NCI-H1930 (cell line): Measurements from ENCODE around the gene ZFYVE19.

Source experiments
- DNase-seq, 2 experiments: peaks; one replicate each; lab custom pipeline; 2025; lab: John Stamatoyannopoulos, UW

The ZFYVE19 gene, protein sequence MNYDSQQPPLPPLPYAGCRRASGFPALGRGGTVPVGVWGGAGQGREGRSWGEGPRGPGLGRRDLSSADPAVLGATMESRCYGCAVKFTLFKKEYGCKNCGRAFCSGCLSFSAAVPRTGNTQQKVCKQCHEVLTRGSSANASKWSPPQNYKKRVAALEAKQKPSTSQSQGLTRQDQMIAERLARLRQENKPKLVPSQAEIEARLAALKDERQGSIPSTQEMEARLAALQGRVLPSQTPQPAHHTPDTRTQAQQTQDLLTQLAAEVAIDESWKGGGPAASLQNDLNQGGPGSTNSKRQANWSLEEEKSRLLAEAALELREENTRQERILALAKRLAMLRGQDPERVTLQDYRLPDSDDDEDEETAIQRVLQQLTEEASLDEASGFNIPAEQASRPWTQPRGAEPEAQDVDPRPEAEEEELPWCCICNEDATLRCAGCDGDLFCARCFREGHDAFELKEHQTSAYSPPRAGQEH

DNA sequence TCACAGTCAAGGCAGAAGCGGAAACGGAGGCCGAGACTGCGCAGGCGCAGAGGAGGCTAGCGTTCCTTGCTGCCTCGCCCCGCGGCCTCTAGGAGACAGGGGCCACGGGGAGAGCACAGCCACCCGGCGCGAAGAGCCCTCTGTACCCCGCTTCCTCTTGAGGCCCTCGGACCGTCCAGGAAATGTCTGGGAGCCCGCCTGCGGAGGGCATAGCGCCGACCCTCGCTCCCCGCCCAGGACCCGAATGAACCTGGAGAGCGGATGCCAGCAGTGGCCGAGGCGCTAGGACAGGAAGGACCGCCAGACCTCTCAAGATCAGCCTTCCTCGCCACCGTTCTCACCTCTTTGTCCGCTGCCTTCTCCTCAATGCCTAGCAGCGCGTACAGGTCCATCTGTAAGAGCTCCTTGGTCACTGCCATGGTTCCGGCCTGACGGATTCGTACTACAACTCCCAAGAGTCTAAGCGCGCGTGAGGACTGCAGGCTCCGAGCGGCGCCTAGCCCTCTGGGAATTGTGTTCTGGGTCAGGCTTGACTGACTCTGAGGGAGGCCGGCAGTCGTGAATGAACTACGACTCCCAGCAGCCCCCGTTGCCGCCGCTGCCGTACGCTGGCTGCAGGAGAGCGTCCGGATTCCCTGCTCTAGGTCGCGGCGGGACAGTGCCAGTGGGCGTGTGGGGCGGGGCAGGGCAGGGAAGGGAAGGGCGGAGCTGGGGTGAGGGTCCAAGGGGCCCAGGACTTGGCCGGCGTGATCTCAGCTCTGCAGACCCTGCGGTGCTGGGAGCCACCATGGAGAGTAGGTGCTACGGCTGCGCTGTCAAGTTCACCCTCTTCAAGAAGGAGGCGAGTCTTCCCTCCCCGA, at the start of gene ZFYVE19, which contains the start of gene DNAJC17:
ZFYVE19 (plus strand) TSS at position 62 of the 860 bp plus-strand sequence; CDS start at position 563, 501 bp downstream.
DNAJC17 (minus strand) TSS at position 446 of the 860 bp plus-strand sequence; CDS start at position 419, 27 bp downstream.
- DNase-seq, result peak; percentile 93 to 95

DNA sequence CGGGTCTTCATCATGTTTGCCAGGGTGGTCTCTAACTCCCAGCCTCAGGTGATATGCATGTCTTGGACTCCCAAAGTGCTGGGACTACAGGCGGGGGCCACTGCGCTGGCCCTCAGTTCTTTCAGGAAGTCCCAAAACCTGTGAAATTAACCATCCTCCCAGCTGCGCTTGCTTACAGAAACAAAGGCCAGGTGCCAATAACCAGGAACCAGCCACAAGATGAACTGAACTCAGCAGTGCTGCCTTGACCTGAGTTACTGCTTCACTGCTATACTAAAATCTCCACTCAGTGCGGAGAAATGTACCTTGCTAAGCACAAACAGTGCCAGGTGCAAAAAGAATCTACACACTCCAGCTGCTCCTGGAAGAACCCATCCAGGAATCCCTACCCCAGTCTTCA, 46.9 kb upstream of the ZFYVE19 start:
- DNase-seq, result no peak

DNA sequence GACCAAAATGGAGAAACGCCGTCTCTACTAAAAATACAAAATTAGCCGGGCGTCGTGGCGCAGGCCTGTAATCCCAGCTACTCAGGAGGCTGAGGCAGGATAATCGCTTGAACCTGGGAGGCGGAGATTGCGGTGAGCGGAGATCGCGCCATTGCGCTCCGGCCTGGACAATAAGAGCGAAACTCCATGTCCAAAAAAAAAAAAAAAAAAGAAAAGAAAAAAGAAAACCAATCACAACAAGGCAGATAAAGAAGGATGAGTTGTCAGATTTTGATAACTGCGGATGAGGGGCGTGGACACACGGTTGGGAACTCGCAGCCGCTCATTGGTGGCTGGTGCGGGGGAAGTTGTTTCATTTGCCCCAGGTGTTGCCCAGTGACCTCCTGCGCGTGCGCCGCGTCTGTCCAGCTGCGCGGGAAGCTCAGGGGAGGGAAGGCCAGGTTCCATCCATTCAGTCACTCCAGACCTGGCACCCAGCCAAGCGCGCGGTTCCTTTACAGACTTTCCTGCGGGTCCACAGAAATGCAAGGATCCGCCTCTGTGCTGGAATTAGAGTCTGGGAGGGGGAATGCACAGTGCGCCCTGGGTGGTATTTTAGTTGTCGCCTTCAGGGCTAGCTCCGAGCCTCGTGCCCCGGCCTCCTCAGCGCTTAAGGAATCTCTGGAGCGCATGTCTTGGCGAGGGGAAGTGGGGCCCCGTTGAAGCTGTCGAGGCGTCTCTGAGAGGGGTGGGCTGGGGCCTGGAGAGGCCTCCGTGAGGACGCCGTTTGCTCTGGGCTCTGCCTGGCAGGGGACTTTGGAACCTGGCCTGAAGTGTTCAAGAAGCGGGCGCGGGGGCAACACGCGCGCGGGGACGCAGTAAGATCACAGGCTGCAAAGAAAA, 43.7 kb upstream of the ZFYVE19 start:
- peak; percentile 49 to 51 for DNase-seq

DNA sequence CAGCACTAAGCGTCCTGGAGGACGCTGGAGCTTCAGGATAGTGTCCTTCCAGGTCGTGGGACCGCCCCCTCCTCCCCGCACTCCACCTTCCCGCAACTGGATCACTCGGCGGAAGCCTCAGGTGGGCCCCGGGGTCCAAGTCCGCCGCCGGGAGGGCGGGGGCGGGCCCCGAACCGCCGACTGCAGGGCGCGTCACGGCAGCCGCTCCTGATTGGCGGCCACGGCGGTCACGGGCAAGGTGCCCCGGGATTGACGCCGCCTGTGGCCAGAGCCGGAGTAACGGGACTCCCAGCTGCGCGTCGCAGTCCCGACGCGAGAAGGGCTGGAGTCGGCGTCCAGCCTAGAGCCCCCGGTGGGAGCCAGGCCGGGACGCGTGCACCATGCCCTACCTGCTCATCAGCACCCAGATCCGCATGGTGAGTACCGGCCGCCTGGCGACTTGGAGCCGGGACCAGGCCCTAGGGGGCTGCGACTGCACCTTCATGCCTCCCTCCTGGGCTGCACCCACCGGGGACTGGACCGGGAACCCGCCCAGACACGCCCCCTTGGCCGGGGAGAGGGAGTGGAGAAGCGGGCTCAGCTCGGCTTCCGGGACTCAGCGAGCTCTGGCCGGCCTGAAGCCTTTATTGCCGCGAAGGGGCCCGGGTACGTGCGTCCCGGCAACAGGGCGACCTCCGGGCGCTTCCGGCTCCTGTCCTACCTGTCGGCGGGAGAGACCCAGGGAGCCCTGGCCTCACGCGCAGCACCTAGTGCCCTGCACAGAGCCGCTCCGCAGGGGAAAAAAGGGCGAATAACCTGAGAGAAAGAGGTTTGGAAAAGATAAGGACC, 42.9 kb upstream of the ZFYVE19 start, which contains the start of gene GCHFR:
GCHFR (plus strand) TSS at position 268 of the 828 bp plus-strand sequence; CDS start at position 381, 113 bp downstream.
- DNase-seq, result peak; percentile 67 to 73

DNA sequence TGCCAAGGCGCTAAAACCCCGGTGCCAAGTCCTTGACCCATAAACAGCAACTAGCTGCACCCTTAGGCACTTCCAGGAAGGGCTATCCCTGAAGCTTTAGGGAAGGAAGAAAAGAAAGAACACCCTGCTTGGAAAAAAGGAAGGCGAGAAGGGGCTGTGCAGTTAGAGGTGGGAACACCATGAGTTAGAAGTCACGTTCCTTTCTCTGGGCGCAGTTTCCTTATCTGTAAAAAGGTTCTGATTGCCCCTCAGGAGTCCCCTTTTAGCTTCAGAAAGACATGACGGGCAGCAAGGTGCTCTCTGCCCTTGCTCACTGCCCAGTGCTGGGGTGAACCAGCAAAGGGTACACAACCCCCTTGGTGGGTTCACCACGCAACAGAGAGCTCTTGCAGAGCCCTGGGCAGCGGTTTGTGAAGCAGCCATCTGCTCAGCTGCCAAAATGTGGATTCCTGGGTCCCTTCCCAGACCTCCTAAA, 42.2 kb upstream of the ZFYVE19 start:
- no peak for DNase-seq

DNA sequence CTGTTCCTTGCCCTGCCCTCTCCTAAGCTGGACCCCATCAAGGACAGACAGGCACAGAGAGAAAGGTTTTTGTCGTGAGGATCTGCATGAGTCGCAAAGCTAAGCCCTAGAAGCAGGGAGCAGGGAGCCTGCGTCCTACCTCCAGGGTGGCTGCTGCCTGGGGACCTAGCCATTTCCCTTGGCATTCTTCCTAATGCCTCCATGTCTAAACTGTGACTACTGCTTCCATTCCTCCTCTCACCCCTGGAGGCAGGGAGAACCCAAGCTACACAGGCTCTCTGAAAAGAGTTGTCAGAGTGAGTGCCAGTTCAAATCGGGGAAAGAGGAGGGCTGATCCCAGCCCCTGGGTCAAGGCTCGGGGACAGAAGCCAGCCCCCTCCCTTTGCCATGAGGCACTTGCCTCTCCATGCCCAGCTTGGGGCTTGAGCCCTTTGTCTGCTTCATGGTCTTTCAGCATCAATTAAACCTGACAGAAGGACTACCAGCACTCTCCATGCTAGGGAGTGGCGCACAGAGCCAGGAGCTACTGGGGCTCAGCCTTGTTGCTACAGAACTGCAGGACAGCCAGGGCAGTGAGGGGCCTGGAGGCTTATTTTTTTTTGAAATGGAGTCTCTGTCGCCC, 40.6 kb upstream of the ZFYVE19 start:
- DNase-seq, result no peak

DNA sequence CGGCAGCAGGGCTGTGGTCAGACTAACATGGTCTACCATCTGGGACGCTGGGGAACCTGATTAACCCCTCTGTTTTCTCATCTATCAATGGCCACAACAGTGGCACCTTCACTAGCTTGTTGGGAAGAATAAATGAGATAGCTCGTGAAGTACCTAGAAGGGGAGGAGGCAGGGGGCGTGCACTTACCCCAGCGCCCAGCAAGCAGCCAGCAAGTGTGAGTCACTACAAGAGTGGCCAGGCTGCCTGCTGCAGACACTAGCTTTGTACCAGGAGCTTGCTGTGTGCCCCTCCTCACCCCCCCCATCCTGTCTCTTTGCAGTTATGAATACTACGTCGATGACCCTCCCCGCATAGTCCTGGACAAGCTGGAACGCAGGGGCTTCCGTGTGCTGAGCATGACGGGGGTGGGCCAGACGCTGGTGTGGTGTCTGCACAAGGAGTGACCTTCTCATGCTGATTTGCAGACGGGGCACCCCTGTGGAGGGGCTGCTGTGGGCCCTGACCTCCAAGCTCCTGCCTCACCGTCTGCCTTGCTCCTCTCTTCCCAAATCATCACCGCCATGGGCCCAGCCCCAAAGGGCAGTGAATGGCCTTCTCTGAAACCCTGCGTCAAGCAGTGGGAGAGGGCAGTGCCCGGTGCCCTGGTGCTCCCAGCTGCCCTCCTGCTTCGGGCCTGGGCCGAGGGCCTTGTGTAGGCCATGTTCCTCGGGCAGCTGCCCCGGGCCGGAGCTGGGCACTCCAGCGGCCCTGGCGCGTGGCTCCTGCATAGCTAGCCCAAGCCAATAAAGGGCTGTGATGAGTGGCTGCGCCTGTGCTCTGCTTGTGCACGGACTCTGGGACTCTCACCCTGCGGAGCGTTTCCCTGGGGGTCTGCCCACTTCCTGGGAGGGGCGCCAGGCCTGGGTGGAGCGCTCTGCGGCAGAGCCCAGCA, 39.7 kb upstream of the ZFYVE19 start:
- DNase-seq, result no peak

DNA sequence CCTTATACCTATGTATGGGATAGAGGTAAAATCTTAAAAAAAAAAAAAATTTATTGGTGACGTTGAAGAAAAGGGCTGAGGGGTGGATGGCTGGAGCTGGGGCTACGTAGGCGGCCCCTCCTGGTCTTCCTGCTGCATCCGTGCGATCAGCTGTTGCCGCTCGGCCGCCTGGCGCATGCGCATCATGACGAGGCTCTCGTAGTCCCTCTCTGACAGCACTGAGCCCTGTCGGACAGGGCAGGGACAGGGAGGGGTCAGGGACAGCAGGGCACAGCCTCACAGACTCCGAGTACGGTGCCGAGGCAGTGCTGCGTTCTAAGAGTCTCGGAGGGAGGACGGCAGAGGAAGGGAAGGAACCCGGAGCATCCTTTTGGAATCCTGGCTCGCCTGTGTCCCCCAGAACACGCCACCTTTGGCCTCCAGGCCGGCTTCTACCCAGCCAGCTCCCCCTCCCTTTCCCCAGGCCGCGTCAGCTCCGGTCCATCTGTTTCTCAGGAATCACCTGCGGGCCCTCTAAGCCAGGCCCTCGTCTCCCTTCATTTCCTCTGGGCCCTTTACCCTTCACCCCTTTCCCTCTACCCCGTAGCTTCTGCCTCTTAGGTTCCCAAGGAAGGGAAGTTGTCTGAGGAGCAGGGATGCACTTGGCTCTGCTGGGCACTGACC, 38.9 kb upstream of the ZFYVE19 start:
- no peak for DNase-seq

DNA sequence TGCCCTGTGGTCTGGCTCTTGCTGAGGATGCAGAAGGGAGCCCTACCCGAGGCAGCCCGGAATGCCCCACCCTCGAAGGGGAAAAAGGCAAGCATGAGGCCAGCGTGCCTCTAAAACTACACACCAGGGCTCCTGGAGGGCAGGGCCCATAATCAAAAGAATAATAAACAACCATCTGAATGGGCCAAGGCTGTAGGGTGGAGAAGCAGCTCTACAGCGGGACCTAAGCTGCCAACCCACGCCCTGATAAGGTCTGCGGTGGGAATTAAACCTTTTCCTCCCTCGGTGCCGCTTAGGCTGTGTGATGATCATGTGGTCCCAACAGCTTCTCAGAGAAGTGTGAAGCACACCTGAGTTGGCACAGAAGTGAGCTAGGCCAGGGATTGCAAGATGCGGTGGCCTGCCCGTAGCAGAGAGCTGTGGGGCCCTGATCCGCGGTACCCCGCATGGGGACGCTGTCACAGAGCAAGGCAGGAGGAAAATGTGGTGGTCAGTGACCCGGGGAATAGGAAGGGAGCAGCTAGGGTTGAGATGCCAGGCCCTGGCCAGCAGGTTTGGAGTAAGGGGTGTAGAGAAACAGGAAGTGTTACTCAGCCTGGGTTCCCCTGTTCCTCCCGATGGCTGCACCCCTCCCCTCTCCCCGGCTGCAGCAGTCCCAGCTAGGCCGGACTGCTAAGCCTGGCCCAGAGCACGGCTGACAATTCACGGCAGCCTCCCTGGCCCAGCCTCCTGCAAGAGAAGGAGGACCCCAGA, 38.2 kb upstream of the ZFYVE19 start:
- no peak for DNase-seq

DNA sequence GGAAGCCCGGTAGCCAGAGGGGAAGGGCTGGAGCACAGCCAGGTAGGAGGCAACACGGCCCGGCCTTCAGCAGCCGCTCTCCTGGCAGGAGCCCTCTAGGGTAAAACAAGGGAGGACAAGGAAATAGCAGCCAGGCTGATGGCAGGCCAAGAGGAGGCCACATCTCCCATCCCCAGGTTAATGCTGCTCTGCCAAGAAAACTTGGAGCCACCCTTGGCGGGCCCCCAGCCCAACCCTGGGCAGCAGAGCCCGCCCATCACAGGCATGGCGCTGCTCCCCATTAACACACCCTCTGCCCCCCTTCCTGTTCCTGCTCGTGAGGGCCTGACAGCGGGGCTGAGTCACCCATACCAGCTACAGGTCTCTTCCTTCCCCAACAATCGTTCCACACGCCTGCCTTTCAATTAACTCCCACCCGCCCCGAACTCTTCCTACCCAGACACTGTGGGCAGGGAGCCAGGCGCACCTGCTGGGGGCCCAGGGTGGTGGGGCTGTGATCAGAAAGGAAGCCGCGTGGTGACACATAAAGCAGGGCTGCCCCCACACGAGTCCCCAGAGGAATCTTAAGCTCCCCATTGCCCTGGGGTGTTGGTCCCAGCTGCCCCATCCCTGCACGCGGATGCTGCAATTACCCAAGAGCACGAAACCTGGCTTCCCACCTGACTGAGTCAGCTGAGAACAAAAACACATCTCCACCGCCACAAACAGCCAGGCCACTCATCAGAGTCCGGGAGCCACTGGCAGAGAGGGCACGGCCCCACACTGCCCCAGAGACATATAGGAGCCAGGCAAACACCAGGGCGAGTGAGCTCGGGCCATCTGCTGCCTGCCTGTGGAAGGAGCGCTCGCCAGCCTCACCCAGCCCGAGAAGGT, 37.4 kb upstream of the ZFYVE19 start, which contains the start of gene C15orf62:
C15orf62 (plus strand) TSS at position 707 of the 873 bp plus-strand sequence. CDS start 516 bp downstream, outside the sequence.
- DNase-seq, result no peak

DNA sequence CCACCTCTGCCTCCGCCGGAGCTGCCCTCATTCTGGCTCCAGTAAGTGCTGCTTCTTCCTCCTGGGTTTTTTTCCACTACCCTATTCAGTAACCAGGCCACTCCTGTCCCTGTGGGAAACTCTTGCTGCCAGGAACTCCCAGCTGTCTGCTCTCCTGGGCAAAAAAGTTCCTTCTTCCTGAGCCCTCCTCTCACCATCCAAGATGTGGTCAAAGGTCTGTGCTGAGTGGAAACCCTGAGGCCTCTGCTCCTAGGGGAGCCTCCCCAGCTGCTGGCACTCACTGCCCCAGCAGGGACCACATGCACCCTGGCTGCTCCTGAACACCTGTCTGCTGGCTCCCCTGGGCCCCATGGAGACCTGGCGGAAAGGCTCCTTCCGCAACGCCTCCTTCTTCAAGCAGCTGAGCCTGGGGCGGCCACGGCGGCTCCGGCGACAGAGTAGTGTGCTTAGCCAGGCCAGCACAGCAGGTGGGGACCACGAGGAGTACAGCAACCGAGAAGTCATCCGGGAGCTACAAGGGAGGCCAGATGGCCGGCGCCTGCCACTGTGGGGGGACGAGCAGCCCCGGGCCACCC, 36.7 kb upstream of the ZFYVE19 start:
- no peak for DNase-seq

DNA sequence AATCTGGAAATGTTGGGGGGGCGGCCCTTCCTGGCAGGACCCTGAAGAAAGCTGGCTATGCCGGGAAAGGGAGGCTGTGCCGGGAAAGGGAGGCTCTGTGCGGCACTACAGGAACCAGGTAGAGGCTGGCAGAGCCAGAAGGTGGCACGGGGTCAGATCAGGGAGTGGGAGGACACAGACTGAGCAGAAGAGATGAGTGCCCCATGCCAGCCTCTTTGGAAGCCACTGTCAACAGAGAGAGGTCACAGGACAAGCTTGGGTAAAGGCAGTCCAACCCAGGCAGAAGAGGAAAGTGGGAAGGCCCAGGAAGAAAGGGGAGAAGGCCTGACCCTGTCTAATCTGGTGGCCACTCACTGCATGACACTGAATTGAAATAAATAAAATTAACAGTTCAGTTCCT, 35.6 kb upstream of the ZFYVE19 start:
- DNase-seq, result no peak

DNA sequence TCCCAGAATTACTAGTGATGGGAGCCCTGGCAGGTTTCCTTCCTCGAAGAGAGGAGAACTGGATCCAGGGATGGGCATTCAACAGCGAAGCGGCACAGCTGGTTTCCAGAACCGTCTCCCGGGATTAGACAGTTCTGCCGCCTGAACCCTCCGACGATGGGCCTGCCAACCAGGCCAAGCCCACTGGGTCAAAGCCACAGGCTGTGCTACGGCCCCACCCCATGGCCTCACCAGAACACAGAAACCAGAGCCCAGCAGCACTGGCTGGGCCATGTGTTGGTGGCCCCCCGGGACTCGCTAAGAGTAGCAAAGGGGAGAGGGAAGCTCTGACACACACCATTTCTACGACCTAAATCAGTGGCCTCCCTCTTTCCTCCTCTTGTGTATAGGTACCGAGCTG, 34.9 kb upstream of the ZFYVE19 start:
- DNase-seq, result no peak

DNA sequence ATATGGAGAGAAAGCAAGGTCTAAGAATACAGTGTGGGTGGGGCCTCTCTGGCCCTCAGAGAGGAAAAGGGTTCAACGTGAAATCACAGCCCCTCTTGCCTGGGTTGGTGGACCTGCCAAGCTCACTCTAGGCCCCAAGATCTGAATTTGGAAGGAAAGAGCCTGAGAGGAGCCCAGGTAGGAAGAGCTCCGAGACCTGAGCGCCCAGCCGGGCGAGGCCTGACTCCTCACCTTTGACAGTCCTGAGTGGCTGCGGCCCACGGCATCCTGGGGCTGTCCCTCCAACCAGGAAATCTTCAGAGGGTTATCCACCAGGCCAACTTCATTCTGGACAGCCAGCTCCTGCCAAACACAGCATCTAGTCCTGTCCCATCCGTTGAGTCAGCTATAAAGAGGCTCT, 33.4 kb upstream of the ZFYVE19 start:
- DNase-seq, result no peak

DNA sequence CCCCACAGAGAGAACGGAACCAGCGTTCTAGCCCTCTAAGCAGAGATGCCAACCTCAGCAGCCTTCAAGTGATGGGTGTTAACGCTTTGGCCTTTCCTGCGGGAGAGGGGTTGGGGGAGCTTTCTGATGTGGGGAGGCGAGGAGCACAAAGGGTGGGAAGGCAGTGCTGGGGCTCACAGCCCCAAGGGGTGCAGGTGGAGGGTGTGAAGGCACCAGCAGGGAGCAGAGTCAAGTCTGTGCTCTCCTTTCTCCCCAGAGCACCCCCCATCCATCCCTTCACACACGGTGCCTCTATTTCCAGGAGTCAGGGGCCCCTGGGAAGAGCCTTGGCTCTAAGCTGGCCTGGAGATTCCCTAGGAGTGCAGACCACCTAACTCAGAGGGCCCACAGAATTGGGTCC, 33.0 kb upstream of the ZFYVE19 start:
- DNase-seq, result no peak

DNA sequence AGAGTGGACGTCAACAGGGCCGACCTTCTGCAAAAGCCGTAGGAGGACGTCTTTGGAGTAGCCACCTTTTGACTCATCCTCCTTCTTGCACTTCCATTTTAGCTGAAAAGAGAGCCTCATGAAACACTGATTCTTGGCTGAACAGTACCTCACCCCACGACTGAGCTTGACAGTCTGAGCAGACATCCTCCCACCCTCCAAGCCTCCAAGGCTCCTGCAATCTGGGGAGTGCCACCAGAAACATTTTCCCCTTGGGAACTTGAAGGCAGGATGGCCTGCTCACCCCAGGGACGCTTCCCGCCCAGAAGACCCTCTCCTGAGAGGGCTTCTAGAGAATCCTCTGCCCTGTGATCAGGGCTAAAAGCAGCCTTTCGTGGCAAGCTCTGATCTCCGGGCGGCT, 31.9 kb upstream of the ZFYVE19 start:
- no peak for DNase-seq
